ENCODE measurements around the gene CRHR1.
"Not testable (repeated sequence)": the region's sequence is repeated elsewhere in the genome, so short reads cannot be mapped to it uniquely, and the experiment has no call there.

CRHR1 gene

DNA sequence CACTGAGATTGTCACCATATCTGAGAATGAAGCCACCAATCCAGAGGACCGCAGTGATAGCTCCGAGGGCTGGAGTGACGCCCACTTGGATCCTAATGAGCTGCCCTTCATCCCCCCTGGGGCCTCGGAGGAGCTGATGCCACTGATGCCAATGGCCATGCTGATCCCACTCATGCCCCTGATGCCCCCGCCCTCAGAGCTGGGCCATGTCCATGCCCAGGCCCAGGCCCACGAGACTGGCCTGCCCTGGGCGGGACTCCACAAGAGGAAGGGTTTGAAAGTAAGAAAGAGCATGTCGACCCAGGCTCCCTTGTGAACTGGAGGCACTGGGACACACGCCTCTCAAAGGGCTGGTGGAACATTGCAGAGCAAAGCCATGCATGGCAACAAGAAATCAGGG lies 62.5 kb downstream of the CRHR1 start:
- no peak for FAIRE-seq

DNA sequence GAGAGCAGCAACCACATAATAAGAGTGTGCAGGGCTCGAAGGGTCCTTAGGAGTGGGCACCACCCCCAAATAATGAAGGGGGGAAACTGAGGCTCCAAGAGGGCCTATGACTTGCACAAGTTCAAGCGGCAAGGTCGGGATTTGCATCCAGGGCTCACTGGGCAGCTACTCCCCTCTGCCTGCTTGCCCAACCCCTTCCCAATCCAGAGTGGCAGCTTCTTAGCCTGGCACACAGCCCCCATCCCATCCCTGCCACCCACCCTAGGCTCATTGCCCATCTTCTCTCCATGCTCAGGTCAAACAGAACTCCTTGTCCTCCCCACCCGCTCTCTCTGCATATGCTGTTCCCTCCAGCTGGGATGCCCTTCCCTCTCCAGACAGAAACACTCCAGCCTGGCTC lies 63.0 kb downstream of the CRHR1 start:
- FAIRE-seq: no peak

DNA sequence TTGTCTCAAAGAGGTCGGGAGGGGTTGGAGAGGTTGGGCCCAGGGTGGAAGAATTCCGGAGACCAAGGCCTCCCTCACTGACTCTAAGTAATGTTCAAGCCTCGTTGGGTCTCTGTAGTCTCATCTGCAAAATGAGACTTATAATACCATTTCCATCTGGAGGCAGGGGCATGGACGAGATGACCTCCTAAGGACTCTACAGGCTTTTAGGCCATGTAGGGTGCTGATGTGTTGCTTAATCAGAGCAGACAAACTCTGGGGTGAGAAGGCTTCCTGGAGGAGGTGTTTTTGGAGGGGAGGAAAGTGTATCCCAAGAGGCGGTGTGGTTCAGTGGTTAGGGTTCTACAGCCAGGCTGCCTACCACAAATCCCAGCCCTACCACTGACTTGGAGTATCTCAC lies 63.6 kb downstream of the CRHR1 start:
- FAIRE-seq: no peak

DNA sequence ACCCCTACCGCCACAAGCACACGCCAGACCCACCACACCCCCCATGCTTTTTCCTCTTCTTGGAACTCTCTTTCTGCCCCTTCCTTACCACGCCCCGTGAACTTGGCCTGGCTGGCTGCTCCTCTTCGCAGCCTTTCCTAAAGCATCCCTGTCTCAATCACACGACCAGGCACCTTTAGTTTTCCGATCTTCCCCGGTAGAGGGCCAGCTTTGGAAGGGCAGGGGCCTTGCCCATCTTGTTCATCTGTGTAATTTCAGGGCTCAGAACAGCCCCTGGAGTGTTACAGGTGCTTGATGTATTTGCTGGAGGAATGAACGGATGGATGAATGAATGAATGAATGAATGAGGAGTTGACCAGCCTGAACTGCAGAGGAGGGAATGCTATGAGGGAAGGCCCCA lies 64.3 kb downstream of the CRHR1 start:
- no peak for FAIRE-seq

DNA sequence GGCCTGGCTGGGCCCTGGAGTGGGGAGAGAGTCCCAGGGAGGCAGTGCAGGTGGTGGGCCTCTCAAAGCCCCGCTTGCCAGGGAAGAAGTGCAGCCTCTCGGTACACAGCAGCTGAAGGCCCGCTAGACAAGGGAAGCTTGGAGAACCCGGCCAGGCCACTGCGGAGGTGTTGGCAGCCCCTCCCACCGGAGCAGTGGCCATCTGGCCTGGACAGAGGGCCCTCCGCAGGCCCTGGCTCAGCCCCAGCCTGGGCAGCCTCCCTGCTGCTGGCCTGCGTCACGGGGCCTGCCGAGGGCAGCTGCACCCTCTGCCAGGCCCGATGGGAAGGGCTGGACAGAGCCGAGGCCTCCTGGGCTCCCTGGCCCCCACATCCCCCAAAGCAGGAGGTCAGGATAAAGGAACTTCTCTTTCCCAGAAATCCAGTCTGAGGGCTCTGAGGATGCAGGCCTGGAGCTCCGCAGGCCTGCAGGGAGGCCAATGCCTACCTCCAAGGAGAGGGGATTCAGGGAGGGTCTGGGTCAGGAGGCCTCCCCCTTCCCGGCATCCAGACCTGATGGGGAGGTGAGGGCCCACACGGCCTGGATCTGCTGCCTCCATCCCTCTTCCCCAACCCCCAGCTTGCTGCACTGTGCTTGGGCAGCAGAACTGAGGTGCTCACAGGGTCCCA lies 64.9 kb downstream of the CRHR1 start:
- FAIRE-seq: no peak

DNA sequence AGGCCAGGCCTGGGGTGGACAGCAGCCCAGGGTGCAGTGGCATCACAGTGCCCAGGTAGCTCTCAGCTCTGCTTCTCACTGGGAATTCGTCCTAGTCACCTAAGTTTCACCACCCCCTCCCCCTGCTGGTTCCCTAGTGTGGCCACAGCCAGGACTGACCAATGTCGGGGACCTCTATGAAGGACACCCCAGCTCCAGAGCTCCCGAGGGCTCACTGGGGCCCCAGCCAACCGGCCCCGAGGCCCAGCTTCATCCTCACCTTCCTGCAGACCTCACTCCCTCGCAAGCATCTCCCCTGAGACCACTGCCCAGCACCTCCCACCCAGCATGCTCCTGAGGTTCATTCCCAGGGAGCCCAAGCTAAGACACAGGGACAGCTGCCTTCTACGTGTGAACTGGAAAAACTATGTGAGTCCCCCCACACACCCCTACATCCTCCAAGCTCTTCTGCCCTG lies 65.4 kb downstream of the CRHR1 start:
- FAIRE-seq: no peak

DNA sequence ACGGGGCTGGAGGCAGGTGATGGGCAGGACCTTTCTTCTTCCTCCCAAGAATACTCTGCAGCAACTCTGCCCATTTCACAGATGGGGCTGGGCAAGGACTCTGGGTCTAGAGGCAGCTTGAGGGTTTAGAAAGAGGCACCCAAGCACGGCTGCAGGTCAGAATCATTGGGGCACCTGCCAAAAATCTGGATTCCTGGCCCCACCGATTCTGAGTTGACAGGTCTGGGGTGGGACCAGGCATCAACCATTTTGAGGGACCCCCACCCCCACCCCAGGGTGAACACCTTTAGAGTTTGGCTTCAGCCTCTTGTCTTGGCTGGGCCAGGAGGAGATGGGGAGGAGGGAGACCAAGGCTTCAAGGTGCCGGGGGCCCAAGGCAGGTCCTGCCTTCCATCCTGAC lies 65.9 kb downstream of the CRHR1 start:
- no peak for FAIRE-seq

DNA sequence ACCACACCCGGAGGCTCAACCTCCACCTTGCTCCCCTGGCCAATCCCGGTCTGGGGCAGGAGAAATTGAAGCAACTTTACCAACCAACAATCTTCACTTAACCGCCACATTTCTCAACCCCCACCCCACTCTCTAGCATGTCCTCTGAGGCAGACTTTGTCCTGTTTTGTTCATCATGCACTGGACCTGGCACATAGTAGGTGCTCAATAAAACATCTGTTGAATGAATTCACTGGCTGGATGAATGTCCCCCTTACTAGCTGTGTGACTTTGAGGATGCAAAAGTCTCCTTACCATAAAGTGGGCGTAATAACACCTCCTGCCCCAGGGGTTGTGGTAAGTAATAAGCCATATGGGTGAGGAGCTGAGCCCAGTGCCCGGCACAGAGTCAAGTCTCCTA lies 66.3 kb downstream of the CRHR1 start:
- FAIRE-seq: no peak

DNA sequence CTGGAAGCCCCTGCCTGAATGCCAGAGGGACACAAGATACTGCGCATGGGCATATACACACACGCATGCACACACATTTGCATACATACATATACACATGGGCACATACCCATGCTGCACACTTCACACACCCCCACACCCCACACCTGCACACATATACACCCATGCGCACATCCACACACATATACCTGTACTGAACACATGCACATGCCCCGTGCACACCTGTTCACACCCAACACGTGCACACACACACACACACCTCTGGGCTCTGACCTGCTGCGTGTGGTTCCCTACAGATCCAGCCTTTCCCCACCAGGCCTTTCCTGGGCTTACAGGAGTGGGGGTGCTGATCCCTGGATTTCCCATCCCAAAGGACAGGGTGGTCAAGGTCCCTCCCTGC lies 66.9 kb downstream of the CRHR1 start:
- no peak for FAIRE-seq

DNA sequence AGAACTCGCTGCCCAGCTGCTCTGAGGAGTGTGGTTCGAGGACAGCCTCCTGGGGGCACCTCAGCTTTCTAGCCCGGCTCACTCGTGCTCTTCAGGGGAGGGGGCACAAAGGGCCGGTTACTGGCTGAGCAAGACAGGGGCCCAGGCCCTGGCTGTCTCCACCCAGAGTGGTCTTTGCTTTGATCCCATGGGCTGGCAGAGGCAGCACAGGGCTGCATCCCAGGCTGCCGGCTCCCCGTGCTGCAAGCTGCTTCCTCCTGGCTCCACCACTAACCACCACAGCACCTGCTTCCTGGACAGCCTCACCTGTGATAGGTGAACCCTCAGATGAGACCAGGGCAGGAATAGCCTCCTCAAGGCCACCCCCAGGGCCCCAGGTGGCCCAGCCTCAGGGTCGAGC lies 67.3 kb downstream of the CRHR1 start:
- FAIRE-seq: no peak

DNA sequence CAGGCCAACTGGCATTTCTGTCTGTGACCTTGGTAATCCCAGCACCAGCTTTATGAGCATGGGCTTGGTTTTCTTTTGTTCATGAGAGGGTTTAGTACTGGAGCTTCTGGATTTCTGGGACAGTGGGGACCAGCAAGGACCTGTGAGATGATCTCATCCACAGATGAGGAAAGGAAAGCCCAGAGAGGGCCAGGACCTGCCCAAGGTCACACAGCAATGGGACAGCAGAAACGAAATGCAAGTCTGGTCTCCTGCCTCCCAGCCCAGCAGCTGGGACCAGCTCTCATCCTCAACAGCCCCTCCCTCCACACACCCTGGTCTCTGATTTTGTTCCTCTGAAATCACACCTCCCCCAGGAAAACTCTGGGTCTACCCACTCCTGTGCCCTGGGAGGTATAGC lies 67.8 kb downstream of the CRHR1 start:
- no peak for FAIRE-seq

DNA sequence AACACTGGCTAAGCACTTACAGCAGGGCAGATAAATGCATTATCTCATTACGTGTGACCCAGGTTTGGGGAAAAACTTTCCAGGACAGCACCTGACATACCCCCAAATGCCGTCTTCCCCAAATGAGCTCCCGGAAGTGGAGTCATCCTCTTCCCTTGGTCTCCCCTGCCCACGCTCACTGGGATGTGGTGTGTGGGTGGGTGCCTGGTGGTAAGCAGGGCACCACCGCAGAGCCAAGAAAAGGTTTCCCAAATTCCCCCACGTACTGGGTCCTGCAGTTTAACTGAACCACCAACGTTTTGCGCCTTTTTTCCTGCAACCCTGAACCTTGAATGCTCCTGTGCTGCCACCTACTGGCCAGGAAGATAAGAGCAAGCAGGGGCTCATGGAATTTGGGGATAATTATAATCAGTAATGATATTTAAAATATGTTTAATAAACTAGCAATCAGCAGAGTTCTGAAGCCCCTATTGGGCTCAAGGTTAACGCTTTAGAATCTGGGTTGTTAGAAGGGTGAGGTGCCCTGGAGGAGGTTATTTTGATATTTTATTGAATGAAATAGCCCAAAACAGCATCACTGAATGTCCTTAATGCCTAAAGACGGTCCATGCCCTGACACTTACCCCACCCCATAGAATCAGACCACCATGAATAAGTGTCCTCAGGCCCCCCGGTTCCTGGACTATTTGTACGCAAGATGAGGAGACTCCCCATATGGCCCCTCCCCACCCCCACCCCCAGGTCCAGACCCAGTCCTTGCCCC lies 68.6 kb downstream of the CRHR1 start:
- FAIRE-seq: no peak

DNA sequence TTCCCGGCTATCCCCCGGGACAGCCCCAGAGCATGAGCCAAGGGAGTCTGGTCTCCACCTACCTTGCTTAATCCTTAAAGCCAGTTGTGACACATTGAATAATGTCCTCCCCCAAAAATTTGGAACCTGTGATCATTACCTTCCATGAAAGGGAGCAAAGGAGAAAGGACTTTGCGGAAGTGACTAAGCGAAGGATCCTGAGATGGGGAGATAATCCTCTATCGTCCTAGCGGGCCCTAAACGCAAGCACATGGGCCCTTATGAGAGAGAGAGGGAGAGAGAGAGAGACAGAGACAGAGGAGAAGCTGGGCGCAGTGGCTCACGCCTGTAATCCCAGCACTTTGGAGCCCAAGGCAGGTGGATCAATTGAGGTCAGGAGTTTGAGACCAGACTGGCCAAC lies 70.1 kb downstream of the CRHR1 start:
- no peak for FAIRE-seq

DNA sequence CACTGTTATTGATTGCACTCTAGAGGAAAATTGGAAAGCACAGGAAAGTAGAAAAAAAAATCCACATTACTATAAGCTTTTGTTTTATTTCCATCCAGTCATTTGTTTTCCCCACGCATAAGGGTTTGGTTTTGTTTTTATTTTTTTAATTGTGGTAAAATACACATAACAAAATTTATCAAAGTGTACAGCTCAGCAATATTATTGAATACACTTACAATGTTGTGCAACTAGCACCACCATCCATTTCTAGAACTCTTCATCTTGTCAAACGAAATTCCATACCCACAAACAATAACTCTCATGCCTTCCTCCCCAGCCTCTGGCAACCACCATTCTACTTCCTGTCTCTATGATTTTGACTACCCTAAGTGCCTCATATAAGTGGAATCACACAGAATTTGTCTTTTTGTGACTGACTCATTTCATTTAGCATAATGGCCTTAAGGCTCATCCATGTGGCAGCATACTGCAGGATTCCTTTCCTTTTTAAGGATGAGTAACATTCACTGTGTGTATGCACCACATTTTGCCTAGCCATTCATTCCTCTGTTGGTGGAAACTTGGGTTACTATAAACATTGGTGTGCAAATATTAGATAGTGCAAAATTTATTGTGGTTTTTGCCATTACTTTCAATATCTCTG lies 71.7 kb downstream of the CRHR1 start:
- FAIRE-seq: no peak

DNA sequence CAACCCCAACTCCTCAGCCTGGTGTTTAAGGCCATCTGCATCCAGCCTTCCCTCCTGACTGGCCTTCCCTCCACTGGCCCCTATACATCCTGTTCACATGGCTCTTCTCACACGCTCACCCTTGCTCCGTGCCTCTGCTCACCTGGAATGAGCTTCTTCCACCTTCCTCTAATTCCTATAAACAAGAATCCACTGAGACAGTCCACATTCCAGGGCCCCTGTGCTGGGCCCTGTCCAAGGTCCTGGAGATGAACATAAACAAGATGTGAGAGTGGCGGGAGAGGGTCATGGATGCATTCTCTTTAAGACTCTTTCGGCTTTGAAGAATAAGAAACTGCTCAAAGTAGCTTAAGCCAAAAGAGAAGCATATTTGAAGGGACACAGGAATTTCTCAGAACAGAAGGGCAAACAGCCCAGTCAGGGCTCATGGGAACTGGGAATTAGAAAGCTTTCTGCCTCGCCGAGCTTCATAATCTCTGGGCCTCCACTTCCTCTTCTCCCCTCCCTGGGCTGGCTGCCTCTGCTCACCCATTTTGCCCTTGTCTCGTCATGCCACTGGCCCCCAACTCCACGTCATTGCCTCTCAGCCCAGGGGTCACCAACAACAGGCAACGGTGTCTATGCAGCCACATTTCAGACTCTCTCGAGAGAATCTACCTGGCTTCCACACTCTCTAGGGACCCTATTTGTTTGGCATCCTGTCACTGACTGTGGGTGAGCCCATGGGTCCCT lies 74.0 kb downstream of the CRHR1 start:
- no peak for FAIRE-seq

DNA sequence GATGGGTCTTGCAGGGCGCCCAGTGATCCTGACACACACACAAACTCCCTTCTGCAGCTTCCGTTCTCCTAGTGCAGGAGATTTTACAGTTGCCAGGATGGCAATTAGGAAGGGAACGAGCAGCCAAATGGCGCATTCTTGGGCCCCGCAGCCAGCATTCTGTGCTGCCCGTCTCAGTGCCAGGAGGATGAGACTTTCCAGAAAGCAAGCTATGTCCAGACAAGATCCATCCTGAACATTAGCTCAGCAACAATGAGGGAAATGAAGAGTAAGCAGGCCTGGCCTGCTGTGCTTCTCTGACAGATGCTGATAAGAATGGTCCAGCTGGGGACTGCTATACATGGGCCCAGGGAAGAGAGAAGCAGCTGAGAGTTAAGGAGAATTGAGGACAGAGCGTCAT lies 77.0 kb downstream of the CRHR1 start:
- no peak for FAIRE-seq

DNA sequence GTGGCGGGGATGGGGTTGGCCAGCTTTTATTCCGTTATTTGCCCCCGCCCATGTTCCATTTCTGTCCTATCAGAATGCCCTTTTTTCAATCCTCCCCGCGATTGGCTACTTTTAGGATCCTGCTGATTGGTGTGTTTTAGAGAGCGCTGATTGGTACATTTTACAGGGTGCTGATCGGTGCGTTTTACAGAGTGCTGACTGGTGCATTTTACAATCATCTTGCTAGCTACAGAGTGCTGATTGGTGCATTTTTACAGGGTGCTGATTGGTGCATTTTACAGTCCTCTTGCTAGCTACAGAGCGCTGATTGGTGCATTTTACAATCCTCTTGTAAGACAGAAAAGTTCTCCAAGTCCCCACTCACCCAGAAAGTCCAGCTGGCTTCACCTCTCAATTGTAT lies 78.0 kb downstream of the CRHR1 start:
- FAIRE-seq: not testable (repeated sequence)

DNA sequence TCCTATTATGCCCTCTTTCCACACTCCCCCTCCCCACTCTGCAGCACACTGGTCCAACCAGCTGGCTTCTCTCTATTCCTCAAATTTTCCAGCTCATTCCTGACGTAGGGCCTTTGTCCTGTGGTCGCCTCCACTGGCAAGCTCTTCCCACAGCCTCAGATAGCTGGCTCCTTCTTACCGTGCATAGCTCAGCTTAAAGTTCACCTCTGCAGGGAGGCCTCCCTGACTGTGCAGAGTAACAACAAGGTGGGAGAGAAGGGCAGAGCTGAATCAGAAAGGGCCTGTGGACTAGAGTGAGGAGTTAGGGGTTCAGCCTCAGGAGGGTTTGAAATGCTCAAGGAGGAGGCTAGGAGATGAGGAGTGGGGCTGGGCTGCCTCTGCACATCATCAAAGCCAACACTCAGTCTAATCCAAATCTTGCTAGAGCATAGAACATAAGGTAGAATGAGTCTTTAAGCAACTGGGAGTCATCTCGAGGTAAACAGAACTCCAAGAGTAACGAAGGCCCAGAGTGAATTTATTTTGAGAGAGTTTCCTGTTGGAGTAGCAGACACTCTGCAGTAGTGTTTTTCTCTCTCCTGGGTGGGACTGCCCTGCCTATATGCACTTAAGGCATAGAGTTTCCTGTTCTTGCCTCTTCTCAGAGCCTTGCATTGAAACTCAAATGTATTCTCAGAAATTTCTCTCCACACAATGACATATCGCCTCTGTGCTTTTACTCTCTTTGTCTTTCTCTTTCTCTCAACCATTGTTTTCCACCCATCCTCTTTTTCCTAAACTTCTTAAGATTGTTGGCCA lies 79.9 kb downstream of the CRHR1 start:
- no peak for FAIRE-seq

DNA sequence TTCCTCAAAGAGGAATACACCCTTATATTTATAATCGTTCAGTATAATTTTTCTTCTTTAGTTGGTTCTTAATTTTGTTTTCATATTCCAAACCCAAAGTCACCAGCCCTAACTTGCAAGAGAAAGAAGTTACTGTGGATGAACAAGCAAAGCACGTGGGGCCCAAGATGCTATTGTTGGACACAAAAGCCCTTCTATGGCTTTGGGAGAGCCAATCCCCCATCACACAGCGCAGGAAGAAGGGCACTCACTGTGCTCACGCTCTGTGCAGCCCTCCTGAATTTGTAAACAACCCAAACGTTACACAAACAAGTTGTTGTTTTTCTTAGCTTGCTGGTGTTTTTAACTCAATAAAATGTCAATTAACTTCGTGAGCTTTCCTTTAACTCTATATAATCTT lies 83.1 kb downstream of the CRHR1 start:
- FAIRE-seq: no peak

DNA sequence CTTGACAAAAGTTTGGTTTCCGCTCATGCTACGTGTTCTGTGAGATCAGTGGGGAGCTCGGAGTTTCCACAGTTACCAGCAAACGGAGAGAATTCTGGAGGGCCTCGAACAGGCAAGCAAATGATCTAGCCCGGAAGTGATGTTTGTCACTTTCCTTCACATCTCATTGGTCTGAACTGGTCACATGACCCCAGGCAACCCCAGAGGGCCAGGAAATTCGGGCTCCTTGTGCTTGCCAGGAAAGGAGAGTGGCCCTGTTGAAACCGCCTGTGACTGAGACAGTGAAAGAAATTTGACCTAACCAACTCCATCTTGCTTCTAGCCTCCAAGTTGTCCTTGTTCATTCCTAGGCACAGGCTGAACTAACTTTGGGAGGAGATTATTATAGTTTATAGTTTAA lies 83.6 kb downstream of the CRHR1 start:
- FAIRE-seq: no peak

DNA sequence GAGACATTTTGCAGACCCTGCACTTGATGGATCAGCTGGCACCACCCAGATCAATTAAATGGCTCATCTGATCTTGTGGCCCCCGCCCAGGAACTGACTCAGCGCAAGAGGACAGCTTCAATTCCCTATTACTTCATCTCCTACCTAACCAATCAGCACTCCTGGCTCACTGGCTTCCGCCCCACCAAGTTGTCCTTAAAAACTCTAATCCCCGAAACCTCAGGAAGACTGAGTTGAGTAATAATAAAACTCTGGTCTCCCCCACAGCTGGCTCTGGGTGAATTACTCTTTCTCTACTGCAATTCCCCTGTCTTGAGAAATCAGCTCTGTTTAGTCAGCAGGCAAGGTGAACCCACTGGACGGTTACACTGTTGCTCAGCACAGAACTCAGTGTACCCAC lies 84.2 kb downstream of the CRHR1 start:
- no peak for FAIRE-seq

DNA sequence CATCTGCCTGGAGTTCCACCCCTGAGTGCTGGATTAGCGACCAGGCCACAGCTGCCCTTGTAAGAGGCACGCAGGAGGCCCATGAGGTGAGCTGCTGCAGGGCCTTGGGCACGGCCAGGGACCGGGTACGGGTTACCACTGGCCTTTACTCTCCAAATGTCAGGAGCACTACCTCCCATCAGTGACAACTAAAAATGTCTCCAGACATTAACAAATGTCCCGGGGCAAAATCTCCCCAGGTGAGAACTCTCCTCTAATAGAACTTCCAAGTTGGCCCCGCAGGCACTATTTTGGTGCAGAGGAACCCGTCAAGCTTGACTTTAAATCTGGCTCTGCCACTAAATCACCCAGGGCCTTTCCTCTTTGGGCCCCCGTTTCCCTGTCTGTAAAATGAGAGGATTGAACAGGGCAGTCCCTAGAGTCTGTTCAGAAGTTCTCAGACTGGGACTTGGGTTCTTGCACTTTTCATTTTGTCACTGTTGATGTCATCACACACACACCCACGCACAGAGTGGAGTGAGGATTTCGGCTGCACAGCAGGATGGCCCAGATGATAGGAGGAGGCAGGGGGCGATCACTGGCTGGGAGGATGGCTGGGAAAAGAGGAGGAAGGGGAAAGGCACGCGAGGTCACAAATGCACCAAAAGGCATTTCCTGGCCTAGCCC lies 85.7 kb downstream of the CRHR1 start:
- no peak for FAIRE-seq

All from TTC549 (cell line).